Measurements from ENCODE around the gene TMPRSS5. TPM values are rescaled to one million over a fixed set of nuclear protein-coding genes. Genes with fewer than 3 reads are reported as not detected.
"Not testable (repeated sequence)": the region's sequence is repeated elsewhere in the genome, so short reads cannot be mapped to it uniquely, and the experiment has no call there.

TMPRSS5 gene
- total and polyA plus RNA-seq, 3 donors from 2014 or later = 1.4 to 2.2 (median 1.5) TPM

GRCh38 chr11:113673550-113674396 is 32.3 kb downstream of the TMPRSS5 start:
- no peak for TF ChIP-seq CTCF (IDR thresholded peaks at IDR 0.05)
- no peak for TF ChIP-seq POLR2A (IDR thresholded peaks at IDR 0.05)
- DNase-seq = no peak
- H3K4me1 ChIP-seq = peaks cover 5% of the 10 kb centered on the region
- WGBS, 2 donors = 63 to 78% methylated on average over 3 to 4 of the region's 4 CpGs
- H3K9me3 ChIP-seq = no peaks in the 10 kb centered on the region
- no peaks in the 10 kb centered on the region for H3K27me3 ChIP-seq
- no peak overlapping the region for H3K4me3 ChIP-seq
- intact Hi-C loops (cut with DNase I; ENCODE audit: low total_unique reads) = no loop called here
- H3K27ac ChIP-seq = no peak overlapping the region
- H3K36me3 ChIP-seq (ENCODE audit: low read depth, missing control alignments) = no peaks in the 10 kb centered on the region

GRCh38 chr11:113671914-113672313 is 34.2 kb downstream of the TMPRSS5 start:
- DNase-seq; H3K4me3 ChIP-seq; H3K4me1 ChIP-seq; H3K27ac ChIP-seq; H3K36me3 ChIP-seq (ENCODE audit: low read depth, missing control alignments); H3K9me3 ChIP-seq; H3K27me3 ChIP-seq; intact Hi-C loops (cut with DNase I; ENCODE audit: low total_unique reads): not testable (repeated sequence)
- WGBS, 2 donors = 87 to 98% methylated on average over 3 of the region's 3 CpGs

- Histone ChIP-seq H3K27me3 (no peaks in the 10 kb centered on the region), H3K9me3 (no peaks in the 10 kb centered on the region), H3K4me1 (peaks cover 5% of the 10 kb centered on the region), H3K36me3 (ENCODE audit: low read depth, missing control alignments) (no peaks in the 10 kb centered on the region), H3K4me3 (no peak overlapping the region), H3K27ac (no peak overlapping the region)
- DNase-seq = no peak
- TF ChIP-seq POLR2A (IDR thresholded peaks at IDR 0.05) (no peak), CTCF (IDR thresholded peaks at IDR 0.05) (no peak)
- WGBS, 2 donors = 80 to 85% methylated on average over 3 of the region's 3 CpGs
- intact Hi-C loops (cut with DNase I; ENCODE audit: low total_unique reads) = no loop called here
These were observed 35.3 kb downstream of the TMPRSS5 start for GRCh38 chr11:113670831-113671215.

DNA sequence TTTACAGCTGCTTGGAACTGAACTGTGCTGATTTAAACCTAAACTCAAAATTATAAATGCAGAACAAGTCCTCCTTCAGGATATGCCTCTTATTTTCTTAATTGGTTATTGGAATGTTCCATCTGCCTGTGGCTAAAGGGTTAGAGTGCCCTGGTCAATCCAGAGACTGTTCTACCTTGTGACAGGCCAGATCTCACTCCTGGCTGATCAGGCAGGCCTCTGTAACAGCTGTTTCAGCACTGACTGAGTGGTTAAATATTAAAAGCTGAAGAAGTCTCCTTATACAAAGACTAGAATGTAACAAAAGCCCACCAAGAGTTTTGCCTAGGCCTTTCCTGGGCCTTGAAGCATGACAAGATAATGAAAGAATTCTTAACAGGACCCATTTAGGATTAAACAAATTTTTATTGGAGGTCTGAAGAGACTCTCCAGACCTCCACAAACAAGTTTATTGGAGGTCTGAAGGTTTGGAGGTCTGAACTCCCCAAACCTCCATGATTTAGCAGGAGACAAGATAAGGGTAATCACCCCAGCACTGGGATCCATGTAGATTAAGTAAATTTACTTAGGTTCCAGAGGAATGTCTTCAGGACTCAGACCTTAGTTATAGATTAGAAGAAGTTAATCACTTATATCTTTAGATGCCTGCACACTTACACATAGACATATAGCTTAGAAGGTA is 35.8 kb downstream of the TMPRSS5 start:
- Histone ChIP-seq H3K27ac (no peak overlapping the region), H3K4me1 (peaks cover 3% of the 10 kb centered on the region), H3K9me3 (no peaks in the 10 kb centered on the region), H3K4me3 (no peak overlapping the region), H3K27me3 (no peaks in the 10 kb centered on the region), H3K36me3 (ENCODE audit: low read depth, missing control alignments) (no peaks in the 10 kb centered on the region)
- no peak for DNase-seq
- no peak for TF ChIP-seq CTCF (IDR thresholded peaks at IDR 0.05)
- no peak for TF ChIP-seq POLR2A (IDR thresholded peaks at IDR 0.05)
- intact Hi-C loops (cut with DNase I; ENCODE audit: low total_unique reads) = no loop called here

DNA sequence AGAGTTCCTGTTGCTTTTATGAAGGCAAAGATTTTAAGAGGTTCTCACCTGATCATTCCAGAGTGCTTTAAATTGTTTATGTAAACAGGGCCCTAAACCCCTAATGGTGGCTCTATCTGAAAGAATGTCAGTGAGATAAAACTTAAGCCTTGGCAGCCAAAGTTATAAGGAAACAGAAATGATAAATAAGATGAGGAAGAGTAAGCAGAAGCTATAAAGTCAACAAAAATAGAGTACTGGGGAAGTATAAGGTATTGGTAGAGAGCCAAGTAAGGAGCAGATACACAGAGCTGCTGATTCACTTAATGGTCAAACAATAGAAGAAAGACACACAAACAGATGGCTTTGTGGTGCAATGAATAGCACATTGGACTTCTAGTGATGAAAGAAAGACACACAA is 37.9 kb downstream of the TMPRSS5 start:
- Histone ChIP-seq H3K4me1 (no peaks in the 10 kb centered on the region), H3K4me3 (no peak overlapping the region), H3K9me3 (no peaks in the 10 kb centered on the region), H3K36me3 (ENCODE audit: low read depth, missing control alignments) (no peaks in the 10 kb centered on the region), H3K27ac (no peak overlapping the region), H3K27me3 (no peaks in the 10 kb centered on the region)
- intact Hi-C loops (cut with DNase I; ENCODE audit: low total_unique reads) = no loop called here
- no peak for DNase-seq
- TF ChIP-seq CTCF (IDR thresholded peaks at IDR 0.05) = no peak
- no peak for TF ChIP-seq POLR2A (IDR thresholded peaks at IDR 0.05)
